ENCODE measurements around the gene UBALD1. TPM values are rescaled to one million over a fixed set of nuclear protein-coding genes. Genes with fewer than 3 reads are reported as not detected.

UBALD1 gene
- total and polyA plus RNA-seq, 9 of the 15 experiments (the other 6 are each of a cell fraction or from before 2014, with no cell fraction given), result 1.3 to 38.0 (median 6.2) TPM; not detected in 2

- no peak for TF ChIP-seq ESRRA (IDR thresholded peaks at IDR 0.05; ENCODE audit: borderline replicate concordance, low read depth)
- no peak for TF ChIP-seq ARID4B (CRISPR knock-in tag; IDR thresholded peaks at IDR 0.05)
- no peak for TF ChIP-seq FOXM1 (IDR thresholded peaks at IDR 0.05; ENCODE audit: low read depth)
- TF ChIP-seq FOXM1 (CRISPR knock-in tag; IDR thresholded peaks at IDR 0.05; ENCODE audit: low read depth), result no peak
- TF ChIP-seq, protein P1, sequence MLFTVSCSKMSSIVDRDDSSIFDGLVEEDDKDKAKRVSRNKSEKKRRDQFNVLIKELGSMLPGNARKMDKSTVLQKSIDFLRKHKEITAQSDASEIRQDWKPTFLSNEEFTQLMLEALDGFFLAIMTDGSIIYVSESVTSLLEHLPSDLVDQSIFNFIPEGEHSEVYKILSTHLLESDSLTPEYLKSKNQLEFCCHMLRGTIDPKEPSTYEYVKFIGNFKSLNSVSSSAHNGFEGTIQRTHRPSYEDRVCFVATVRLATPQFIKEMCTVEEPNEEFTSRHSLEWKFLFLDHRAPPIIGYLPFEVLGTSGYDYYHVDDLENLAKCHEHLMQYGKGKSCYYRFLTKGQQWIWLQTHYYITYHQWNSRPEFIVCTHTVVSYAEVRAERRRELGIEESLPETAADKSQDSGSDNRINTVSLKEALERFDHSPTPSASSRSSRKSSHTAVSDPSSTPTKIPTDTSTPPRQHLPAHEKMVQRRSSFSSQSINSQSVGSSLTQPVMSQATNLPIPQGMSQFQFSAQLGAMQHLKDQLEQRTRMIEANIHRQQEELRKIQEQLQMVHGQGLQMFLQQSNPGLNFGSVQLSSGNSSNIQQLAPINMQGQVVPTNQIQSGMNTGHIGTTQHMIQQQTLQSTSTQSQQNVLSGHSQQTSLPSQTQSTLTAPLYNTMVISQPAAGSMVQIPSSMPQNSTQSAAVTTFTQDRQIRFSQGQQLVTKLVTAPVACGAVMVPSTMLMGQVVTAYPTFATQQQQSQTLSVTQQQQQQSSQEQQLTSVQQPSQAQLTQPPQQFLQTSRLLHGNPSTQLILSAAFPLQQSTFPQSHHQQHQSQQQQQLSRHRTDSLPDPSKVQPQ (CRISPR knock-in tag; IDR thresholded peaks at IDR 0.05; ENCODE audit: borderline replicate concordance), result no peak
- TF ChIP-seq ZNF436 (CRISPR knock-in tag; IDR thresholded peaks at IDR 0.05), result no peak
- TF ChIP-seq ZFP1 (CRISPR knock-in tag; IDR thresholded peaks at IDR 0.05), result no peak
- TF ChIP-seq MAZ (CRISPR knock-in tag; conservative IDR thresholded peaks at IDR 0.05 in 1 of 2, IDR thresholded peaks at IDR 0.05 in 1 of 2), result no peak
- TF ChIP-seq ZNF253 (CRISPR knock-in tag; conservative IDR thresholded peaks at IDR 0.05), result no peak
- in situ Hi-C loops (cut with MboI) (no loop called here), intact Hi-C loops (cut with micrococcal nuclease) (no loop called here)
- peaks cover 19% of the 10 kb centered on the region; the same call in 2 of the 3 replicates for H3K36me3 ChIP-seq (ENCODE audit: control insufficient read depth, insufficient read depth, low read length)
- H3K27ac ChIP-seq (ENCODE audit: extremely low read depth, low read depth, low read length), result no peak overlapping the region
- H2AFZ ChIP-seq (ENCODE audit: low read depth, low read length), result no peak overlapping the region
- ATAC-seq, result no peak
- H3K9me1 ChIP-seq (ENCODE audit: control insufficient read depth, insufficient read depth, low read length), result peaks cover 6% of the 10 kb centered on the region
- TSS peak; percentile 12 for BruUV-seq (replicated peaks)
- peaks cover 45% of the 10 kb centered on the region for H3K79me2 ChIP-seq (ENCODE audit: control insufficient read depth, insufficient read depth, low read length)
- no peaks in the 10 kb centered on the region for H3K27me3 ChIP-seq (ENCODE audit: control insufficient read depth in 2 of 2, insufficient read depth in 2 of 2, low read length in 2 of 2)
- DNase-seq (ENCODE audit: extremely low read depth in 1 of 4, low spot score in 3 of 4), result no peak
- 94% methylated on average over 1 of the region's 1 CpG for WGBS (ENCODE audit: insufficient coverage, low coverage, missing lambda C conversion rate)
- H4K20me1 ChIP-seq (replicated peaks; ENCODE audit: control insufficient read depth, insufficient read depth, low read length), result no peaks in the 10 kb centered on the region
- no peak for FAIRE-seq
- no peak overlapping the region for H3K9ac ChIP-seq (ENCODE audit: insufficient read depth in 1 of 2, low read depth in 2 of 2, low read length in 2 of 2)
- H3K4me2 ChIP-seq (ENCODE audit: insufficient read depth, low read length), result no peak overlapping the region
- ChIA-PET POLR2A (no interaction called here), CTCF (ENCODE audit: low intra/inter-chr PET ratio) (no interaction called here)
- H3K9me3 ChIP-seq (replicated peaks; ENCODE audit: control insufficient read depth, insufficient read depth, low read depth, low read length), result 0 out of 2 replicates have a peak, but pooled peaks cover 3% of the 10 kb centered on the region
- no peak overlapping the region for H3K4me3 ChIP-seq
- peaks cover 3 to 5% of the 10 kb centered on the region in 2 experiments; a peak in 3 of 5 replicates for H3K4me1 ChIP-seq (replicated peaks in 1 of 2; ENCODE audit: control insufficient read depth in 2 of 2, insufficient read depth in 2 of 2, low read length in 2 of 2)
These were observed 16.8 kb upstream of the UBALD1 start for GRCh38 chr16:4631444-4631843.
